HUES64 (cell line): Measurements from ENCODE around the gene BCL2L14.
"Not testable (repeated sequence)": the region's sequence is repeated elsewhere in the genome, so short reads cannot be mapped to it uniquely, and the experiment has no call there.

Experiments used
- H3K27ac ChIP-seq: 2 replicates; pipeline ENCODE4 v1.7.0; 2013; ENCODE audit warnings: low read depth, low read length, inconsistent platforms
- H3K27me3 ChIP-seq: 2 replicates; pipeline ENCODE4 v1.6.1; 2013; ENCODE audit warnings: mild to moderate bottlenecking, low read length; ENCODE audit not compliant: insufficient read depth
- H3K36me3 ChIP-seq: 2 replicates; pipeline ENCODE4 v1.6.1; 2013; ENCODE audit warnings: mild to moderate bottlenecking, low read length; ENCODE audit not compliant: insufficient read depth
- H3K4me1 ChIP-seq: 2 replicates; pipeline ENCODE4 v1.6.1; 2013; ENCODE audit warnings: mild to moderate bottlenecking, low read length, moderate library complexity; ENCODE audit not compliant: insufficient read depth
- H3K4me3 ChIP-seq: 2 replicates; pipeline ENCODE4 v1.5.1; 2013; ENCODE audit warnings: mild to moderate bottlenecking, low read length, moderate library complexity
- H3K9ac ChIP-seq: 2 replicates; pipeline ENCODE4 v1.6.1; 2013; ENCODE audit warnings: mild to moderate bottlenecking, low read depth, low read length
- H3K9me3 ChIP-seq: 2 replicates; pipeline ENCODE4 v1.6.1; 2013; ENCODE audit warnings: low read depth, low read length; ENCODE audit not compliant: insufficient read depth
- WGBS: fragments of 150-250, 120-280 bp; methylation state at CpG from one replicate; pipeline ENCODE4 v1.1.7; 2013; ENCODE audit warnings: missing lambda C conversion rate; 5-methylcytosine and 5-hydroxymethylcytosine counted together

The BCL2L14 gene

GRCh38 chr12:12133785-12134184, 63.0 kb downstream of the BCL2L14 start:
- peaks cover 71% of the 10 kb centered on the region for H3K36me3 ChIP-seq
- H3K9me3 ChIP-seq = no peaks in the 10 kb centered on the region
- 97% methylated on average over 2 of the region's 5 CpGs for WGBS
- no peak overlapping the region for H3K4me3 ChIP-seq
- H3K27ac ChIP-seq = no peak overlapping the region
- no peaks in the 10 kb centered on the region; the same call in 1 of the 2 replicates for H3K4me1 ChIP-seq
- no peaks in the 10 kb centered on the region for H3K27me3 ChIP-seq
- H3K9ac ChIP-seq = no peak overlapping the region

GRCh38 chr12:12138203-12139154, 67.7 kb downstream of the BCL2L14 start:
- 92% methylated on average over 3 of the region's 3 CpGs for WGBS
- no peaks in the 10 kb centered on the region for H3K27me3 ChIP-seq
- H3K4me1 ChIP-seq = no peaks in the 10 kb centered on the region; the same call in 1 of the 2 replicates
- H3K36me3 ChIP-seq = peaks cover 49% of the 10 kb centered on the region
- no peaks in the 10 kb centered on the region for H3K9me3 ChIP-seq
- no peak overlapping the region for H3K27ac ChIP-seq
- H3K9ac ChIP-seq = no peak overlapping the region
- no peak overlapping the region for H3K4me3 ChIP-seq

GRCh38 chr12:12141000-12141399, 70.3 kb downstream of the BCL2L14 start:
- H3K4me3 ChIP-seq = no peak overlapping the region
- no peak overlapping the region for H3K9ac ChIP-seq
- no peaks in the 10 kb centered on the region for H3K4me1 ChIP-seq
- H3K27ac ChIP-seq = no peak overlapping the region
- no peaks in the 10 kb centered on the region for H3K27me3 ChIP-seq
- H3K9me3 ChIP-seq = no peaks in the 10 kb centered on the region
- H3K36me3 ChIP-seq = peaks cover 55% of the 10 kb centered on the region

- WGBS = 100% methylated on average over 1 of the region's 1 CpG
- not testable (repeated sequence) for H3K4me1 ChIP-seq, H3K9ac ChIP-seq, H3K4me3 ChIP-seq, H3K9me3 ChIP-seq, H3K27me3 ChIP-seq, H3K27ac ChIP-seq
- peaks cover 59% of the 10 kb centered on the region for H3K36me3 ChIP-seq
These were observed 73.8 kb downstream of the BCL2L14 start for GRCh38 chr12:12144531-12144930.

- Histone ChIP-seq H3K9ac (no peak overlapping the region), H3K4me1 (no peaks in the 10 kb centered on the region), H3K4me3 (no peak overlapping the region), H3K36me3 (peaks cover 72% of the 10 kb centered on the region), H3K9me3 (no peaks in the 10 kb centered on the region), H3K27ac (no peak overlapping the region), H3K27me3 (no peaks in the 10 kb centered on the region)
- 96% methylated on average over 5 of the region's 6 CpGs for WGBS
These were observed 76.4 kb downstream of the BCL2L14 start for GRCh38 chr12:12147111-12147510.
